ENCODE measurements around the gene MPPED1.

Gene MPPED1

GRCh38 chr22:43428521-43428920 lies 16.7 kb downstream of the MPPED1 start:
- TF ChIP-seq CTCF (IDR thresholded peaks at IDR 0.05) = no peak

- no peak for TF ChIP-seq CTCF (IDR thresholded peaks at IDR 0.05)
Measured at GRCh38 chr22:43429426-43429825, 17.6 kb downstream of the MPPED1 start.

GRCh38 chr22:43431808-43432554 lies 20.2 kb downstream of the MPPED1 start:
- TF ChIP-seq CTCF (IDR thresholded peaks at IDR 0.05) = no peak

GRCh38 chr22:43432883-43433415 lies 21.1 kb downstream of the MPPED1 start:
- TF ChIP-seq CTCF (IDR thresholded peaks at IDR 0.05) = no peak

DNA sequence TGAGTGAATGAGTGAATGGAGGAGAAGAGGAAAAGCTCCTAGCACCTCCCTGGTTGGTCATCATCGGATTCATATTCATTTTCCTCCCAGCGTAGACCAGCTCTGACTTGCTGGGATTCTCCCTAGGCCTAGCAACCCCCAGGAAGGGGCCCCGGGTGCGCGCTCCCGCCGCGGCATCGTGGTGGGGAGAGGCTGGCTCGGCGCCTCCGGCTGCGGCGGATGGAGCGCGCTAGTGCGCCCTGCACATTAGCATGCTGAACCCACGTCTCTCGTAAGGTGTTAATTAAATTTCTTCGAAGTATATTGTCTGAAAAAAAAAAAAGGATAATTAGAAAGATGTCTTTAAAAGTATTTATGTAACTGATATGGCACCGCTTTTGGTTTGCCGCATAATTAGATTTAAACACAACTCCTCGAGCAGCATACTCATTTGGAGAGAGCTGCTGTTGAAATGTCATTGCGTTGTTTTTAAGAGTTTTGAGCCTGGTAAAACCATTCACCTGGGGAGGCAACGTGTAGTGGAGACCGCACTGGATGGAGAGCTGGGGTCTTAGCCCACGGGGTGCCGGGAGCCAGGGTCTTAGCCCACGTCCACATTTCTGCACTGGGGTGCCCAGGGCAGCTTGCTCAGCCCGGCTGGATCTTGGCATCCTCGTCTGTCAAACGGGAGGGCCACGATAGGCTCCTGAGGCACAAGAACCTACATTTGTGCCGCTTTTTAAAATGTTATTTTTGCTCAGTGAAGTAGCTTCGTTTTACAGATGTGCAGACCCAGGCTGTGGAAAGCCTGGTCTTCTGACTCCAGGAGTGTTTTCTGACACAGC lies 21.8 kb downstream of the MPPED1 start:
- TF ChIP-seq CTCF (IDR thresholded peaks at IDR 0.05) = no peak

DNA sequence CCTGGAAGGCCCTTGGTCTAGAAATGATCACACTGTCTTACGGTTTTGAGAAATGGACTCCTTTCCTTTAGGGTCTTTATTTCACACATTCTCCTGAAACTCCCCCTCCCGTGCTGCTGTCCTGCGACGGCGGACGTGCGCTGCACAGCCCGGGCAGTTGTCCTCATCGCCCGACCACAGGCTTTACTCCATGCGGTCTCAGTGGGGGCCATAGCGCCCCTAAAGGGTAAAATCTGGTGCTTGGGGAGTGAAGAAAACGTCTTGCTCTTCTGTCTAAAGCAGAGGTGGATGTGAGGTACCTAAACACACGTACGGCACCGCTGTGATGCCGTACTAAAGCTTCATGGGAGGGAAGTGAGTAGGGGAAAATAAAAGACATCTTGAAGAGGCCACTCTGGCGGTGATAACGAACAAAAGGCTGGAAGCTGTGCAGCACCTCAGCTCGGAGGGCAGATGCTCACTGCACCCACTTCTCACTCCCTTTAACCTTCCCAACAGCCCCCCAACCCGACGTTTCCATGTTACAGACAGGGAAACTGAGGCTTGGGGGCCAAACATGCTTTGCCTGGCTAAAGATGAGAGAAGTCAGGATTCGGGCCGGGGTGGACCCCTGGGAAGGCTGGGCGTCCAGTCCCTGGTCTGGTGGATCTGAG lies 22.6 kb downstream of the MPPED1 start:
- no peak for TF ChIP-seq CTCF (IDR thresholded peaks at IDR 0.05)

- no peak for TF ChIP-seq CTCF (IDR thresholded peaks at IDR 0.05)
Measured at GRCh38 chr22:43434928-43435311, 23.1 kb downstream of the MPPED1 start.

Data from LNCAP (cell line).